NCI-H187 (cell line): ENCODE results near the gene CSK.

Experiments
- DNase-seq, 2 experiments: peaks; one replicate each; lab custom pipeline; 2025; lab: John Stamatoyannopoulos, UW

Gene CSK

DNA sequence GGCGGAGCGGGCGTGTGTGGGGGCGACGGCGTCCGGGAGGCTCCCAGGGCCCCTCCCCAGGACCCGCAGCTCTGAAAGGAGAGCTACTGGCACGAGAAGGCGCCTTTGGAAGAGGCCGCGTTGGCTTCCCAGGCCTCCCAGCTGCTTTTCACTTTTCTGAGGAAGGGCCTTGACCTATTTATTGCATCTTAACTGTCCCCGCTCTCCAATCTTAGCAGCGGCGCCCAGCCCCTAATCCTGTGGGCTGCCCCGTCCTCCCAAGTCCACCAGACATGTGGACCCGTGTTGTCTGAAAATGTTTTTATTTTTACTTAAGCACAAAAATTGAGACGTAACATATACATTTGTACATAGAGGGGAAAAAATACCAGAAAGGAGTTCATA lies 61.6 kb downstream of the CSK start:
- DNase-seq, result peak in 1 of 2 experiments; percentile 63

DNA sequence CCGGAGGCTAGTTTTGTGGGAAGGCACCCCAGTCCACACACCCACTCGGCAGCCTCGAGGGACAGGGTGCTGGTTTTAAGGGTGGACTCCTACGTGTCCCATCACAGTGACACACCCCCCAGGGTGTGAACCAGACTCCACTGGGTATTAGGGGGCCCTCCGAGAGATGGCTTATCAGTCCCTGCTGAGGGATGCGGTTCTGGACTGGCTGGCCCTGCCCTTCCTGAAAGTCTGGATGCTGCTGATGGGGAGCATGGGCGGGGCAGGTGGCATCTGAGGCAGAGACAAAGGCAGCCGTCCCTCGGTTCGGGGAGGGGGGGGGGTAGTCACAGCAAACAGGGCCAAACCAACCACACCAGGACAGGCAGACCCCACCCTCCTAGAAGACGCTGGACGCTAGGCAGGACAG lies 62.0 kb downstream of the CSK start:
- DNase-seq, result no peak

DNA sequence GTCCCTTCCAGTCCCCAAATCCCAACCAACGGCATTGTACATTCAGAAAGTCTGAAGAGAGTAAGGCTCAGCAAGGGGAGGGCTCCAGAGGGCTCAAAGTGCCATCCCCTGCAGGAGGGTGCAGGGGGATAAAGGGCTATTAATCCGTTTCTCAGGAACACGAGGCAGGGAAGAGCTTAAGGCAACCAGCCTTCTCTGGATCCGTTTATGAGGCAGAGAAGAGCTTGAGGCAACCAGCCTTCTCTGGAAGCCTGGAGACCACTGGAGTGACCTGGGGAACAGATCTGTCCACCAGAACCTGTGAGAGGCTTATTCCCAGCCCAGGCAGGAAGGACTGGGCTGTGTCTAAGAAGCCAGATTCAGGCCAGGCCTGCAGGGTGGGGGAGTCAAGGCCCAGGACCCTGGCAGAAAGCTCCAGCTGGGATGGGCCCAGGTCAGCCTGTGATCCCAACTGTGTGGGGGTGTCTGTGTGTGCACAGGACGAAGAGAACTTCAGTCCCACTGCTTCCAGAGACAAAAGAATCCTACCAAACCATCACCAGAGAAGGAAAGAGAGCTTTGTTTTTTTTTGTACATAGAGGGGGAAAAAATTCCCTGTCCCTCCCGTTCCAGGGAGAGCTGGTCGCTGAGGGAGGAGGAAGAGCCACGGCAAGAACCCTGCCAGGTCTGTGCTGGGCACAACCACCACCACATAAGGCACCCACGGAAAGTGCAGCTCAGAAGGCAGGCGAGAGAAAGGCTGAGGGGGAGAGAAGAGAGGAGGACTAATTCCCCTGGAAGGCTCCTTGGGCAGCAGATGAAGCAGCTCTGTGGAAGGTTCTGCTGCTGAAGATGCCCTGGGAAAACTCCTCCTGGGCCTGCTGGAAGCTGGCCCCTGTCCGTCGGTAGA lies 62.7 kb downstream of the CSK start:
- DNase-seq, result no peak

DNA sequence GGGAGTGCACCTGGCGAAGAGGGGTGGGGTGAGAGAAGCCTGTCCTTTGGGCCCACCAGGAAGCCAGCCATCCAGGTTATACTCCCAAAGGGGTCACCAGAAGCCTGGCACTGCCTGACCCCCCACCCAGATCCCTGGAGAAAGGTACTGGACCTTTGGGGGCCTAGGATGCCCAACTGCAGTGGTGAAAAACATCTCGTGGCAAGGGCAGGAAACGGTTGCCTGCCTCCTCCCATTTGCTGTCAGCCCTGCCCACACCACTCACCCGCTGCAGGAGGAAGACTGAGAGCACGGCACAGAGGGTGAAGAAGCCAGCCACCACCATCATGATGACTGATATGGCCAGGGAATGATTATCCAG lies 63.3 kb downstream of the CSK start:
- DNase-seq, result no peak

DNA sequence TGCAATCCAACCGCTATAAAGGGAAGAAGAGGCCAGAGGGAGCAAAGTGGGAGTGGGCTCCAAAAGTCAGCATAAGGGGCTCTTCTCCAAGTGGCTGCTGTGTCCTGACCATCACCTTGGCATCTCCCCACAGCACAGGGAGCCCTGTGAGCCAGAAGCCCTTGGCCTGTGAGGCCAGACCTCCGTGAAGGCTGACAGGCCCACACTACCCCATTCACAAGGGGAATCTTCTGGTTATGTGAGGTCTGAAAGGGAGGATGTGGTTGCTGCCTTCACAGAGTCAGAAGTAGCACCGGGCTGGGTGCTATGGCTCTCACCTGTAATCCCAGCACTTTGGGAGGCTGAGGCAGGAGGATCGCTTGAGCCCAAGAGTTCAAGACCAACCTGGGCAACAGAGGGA lies 63.7 kb downstream of the CSK start:
- DNase-seq, result no peak

DNA sequence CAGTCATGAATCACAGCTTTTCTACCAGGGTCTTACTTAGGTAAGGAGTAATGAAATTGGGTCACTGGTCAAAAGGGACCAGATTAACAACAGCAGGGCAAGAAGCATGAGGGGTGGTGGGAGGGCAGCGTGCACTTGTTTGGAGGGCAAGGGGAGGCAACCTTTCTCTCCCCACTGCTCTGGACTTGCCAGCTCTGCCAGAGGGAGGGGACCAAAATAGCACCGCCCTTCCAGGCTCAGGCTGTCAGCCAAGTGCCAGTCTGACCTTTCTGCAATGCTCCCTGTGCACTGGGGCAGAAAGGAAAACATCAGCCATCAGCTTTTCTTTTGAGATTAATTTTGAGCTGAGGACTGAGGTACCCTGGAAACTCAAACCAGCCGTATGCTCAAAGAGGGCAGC lies 65.6 kb downstream of the CSK start:
- DNase-seq, result no peak

DNA sequence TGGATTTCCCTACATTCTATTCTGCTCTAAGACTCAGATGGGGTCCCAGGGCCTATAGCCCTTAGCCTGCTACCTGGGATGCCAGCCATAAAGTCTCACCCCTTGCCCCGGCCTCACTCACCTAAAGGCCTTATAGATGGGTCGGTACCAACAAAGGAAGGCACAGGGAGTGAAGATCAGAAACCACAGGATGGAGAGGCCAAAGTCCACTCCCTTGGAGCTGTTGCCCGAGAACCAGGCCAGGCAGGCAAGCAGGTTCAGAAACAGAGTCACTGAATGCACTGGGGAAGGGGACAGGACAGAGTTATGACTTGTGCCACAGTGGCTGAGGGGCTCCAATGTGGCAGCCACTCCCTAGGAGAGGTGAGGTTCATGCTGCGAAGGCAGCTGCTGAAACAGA lies 68.5 kb downstream of the CSK start:
- DNase-seq, result no peak

DNA sequence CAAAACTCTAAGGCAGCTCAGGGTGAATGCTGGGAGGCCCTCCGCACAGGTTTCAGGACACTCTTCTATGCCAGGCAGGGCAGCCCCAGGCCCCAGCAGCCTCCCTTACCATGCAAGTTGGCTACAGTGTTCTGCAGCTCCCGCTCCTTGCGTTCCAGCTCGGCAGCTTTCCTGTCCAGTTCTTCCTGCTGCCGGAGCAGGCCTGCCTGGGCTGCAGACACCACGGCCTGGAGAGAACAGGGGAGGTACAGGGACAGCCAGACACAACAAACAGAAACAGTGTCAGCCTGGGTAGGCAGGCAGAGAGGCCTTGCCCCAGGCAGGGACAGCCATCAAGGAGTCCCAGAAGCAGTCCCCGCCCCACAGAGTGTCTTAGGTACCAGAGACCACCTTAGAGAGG lies 70.1 kb downstream of the CSK start:
- DNase-seq, result no peak
